GM21381 (cell line): ENCODE results near the gene MBP.
"Not testable (repeated sequence)": the region's sequence is repeated elsewhere in the genome, so short reads cannot be mapped to it uniquely, and the experiment has no call there.

Experiments used
- ATAC-seq: cut with Tn5 transposase; IDR thresholded peaks from one replicate; pipeline ENCODE4 v1.9.1; 2021; ENCODE audit warnings: mild to moderate bottlenecking, moderate library complexity; ENCODE audit not compliant: unreplicated experiment

Gene MBP

GRCh38 chr18:76979111-76979751 is 153.4 kb downstream of the MBP start:
- no peak for ATAC-seq

DNA sequence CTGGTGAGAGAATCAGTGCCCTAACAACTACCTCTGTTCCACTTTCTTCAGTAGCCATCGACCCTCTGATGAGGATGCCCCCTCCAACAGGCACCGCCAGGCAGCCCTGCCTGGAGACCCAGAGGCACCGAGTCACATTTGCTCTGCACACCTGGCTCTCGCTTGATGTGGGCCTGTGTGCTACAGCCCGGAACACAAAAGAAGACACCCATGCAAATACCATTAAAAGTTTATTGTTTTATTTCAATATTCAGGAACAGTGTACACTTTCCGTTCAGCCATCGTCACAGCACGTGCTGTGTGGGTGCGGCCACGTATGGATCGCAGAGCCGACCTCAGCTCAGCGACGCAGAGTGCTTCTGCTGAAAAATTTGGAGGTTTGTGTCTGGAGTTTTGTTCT is 154.0 kb downstream of the MBP start:
- no peak for ATAC-seq

GRCh38 chr18:76977684-76978232 is 154.8 kb downstream of the MBP start:
- ATAC-seq, result no peak

DNA sequence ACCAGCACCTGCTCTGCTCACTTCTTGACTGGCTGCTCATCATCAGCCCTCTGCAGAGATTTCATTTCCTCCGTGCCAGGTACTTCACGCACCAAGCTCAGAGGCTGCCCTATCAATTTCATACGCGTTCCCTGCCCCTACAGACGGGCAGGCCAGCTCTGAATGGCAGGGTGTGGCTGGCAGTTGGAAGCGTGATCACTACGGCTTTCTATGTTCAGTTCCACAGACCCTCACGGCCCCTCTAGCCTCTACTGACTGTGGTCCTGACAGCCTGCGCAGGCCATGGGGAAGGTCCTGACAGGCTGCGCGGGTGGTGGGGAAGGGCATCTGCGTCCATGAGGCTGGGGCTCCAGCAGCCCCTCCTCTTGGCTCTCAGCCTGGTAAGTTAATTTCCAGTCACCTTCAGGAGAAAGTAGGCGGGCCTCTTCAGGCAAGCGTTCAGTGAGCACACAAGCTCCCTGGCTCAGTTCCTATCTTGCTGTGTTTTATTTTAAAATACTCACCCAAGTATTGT is 155.4 kb downstream of the MBP start:
- no peak for ATAC-seq

DNA sequence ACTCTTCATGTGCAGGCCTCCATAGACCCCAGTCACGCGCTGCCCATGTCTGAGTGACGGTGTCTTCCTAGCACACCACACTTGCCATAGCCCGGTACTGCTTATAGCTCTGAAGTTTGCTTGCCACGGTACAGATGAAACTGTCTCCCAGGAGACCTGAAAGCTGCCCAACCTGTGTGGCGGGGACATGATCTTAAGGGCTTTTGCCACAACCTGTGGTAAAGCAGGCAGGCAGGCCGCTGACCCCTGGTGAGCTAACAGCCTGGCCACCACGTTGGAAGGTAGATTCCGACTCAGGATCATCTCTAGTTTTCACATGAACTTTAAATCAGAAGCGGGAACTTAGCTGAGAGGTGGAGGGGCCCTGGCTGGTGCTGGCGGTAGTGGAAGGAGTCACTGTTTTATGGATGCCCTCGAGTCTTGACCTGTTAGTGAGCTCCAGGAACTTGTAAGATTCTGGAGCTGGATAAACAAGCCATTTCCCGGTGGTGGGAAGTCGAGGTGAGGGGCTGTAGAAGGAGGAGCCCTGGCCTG is 156.9 kb downstream of the MBP start:
- ATAC-seq, result no peak

GRCh38 chr18:76974386-76974785 is 158.2 kb downstream of the MBP start:
- no peak for ATAC-seq

DNA sequence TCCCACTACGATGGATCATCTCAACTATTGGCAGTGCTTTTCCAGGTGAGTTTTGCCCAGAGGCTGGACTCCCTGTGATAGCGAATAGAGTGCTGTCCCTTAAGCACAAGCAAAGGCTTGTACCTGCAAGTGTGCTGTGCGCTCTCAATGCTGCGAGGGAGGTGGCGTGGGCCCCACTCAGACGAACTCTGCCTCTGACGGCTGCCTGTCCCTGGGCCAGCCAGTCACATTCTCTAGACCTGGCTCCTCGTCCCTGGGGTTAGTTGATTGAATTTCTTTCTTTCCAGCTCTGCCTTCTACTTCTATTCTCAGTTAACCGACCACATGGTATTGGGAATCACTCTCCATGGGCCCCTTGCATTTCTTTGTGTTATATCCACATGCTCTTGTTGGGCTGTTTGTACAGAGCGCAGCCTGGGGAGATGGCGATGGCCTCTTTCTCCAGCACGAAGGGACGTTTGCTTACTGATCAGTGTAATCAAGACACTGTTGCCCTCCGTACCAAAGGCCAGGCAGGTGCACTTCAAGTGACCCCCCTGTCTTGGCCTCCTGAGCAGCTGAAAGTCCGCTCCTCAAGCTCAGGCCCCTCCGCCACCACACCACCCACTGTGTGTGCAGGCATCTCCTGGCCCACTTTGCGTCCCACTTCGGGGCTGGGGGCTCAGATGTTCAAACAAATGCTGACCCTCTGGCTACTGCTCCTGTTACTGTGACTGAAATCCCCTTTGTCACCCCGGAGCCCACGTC is 158.9 kb downstream of the MBP start:
- no peak for ATAC-seq

DNA sequence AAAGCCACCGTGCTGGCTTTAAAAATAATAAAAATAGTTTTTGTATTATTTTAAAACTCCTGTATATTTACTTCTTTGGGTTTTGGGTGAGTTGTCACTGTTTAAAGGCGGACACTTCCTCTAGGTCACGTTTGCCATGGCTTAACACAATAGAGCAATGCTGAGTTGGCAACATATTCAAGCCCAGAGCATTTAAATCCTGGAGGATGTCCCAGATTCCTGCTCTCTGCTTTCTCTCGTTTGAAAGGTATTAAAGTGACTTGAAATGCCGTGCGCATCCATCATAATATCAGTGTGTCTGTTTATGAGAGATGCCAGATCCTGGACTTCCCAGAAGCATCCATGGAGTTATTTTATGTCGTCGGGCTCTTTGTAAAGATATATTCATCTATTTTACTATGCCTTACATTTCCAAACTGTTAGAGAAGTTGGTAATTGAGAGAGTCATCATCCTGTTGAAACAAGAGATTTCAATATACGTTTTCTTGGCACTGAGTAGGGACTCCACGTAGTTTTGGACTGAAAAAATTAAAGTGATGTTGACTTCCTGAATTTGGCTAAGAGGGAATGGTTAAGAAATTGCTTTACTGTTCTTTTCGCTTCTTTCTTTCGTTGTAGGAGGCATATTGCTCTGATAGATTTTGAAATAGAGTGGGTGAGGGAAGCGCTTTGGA is 159.6 kb downstream of the MBP start:
- no peak for ATAC-seq

DNA sequence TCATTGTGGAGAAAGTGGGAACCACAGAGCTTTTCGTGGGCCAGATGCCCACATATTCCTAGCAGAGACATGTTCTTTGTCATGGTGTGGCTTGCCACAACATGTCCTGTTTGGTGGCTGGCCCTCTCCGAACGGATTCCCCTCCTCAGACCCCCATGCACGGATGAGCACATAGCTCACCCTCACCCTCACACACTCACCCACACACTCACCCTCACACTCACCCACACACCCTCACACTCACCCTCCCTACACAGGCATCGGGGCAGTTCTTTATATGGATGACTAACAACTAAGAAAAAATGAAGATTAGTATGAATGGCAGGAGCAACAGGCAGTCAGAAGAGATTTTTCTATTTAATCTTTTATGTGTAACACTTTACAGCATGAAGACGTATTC is 160.3 kb downstream of the MBP start:
- no peak for ATAC-seq

- no peak for ATAC-seq
Observed at GRCh38 chr18:76970770-76971559, 161.6 kb downstream of the MBP start.

DNA sequence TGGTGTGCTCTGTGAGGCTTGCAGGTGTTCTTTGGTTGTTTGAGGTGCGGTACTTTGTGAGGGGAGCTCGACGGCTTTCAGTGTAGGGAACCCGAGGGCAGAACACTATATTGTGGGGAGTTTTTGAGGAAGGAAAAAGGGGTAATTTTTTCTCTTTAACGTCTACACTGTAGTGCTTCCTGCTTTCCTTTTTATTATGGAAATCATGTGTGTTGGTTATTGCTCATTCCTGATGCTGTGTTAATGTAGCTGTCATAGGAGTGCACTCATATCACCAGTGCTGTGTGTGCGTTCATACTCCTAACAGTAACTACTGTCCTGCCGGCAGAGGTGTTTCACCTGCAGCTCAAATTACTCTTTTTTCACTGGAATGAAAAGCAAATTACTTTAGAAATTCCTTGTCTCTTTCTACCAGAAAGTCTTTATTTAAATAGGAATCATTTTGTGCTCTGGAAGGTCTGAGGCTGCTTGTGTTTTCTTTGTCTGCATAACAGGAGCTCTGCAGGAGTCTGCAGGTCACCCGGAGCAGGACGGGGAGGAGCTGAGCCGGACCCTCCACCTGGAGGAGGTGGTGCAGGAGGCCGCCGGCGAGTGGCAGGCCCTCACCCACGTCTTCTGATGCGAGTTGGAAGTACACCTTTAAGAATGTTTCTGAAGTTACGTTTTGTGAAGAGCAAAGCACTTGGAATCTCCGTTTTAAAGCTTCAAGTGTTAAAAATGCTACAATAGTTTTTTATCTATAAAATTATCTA is 164.7 kb downstream of the MBP start:
- no peak for ATAC-seq

DNA sequence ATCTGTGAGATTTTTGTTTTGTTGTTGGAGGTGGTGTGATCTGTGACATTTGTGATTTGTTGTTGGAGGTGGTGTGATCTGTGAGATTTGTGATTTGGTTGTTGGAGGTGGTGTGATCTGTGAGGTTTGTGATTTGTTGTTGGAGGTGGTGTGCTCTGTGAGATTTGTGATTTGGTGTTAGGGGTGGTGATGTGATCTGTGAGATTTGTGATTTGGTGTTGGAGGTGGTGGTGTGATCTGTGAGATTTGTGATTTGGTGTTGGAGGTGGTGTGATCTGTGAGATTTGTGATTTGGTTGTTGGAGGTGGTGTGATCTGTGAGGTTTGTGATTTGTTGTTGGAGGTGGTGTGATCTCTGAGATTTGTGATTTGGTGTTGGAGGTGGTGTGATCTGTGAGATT is 165.3 kb downstream of the MBP start:
- not testable (repeated sequence) for ATAC-seq

- ATAC-seq, result peak; percentile 72
Observed at GRCh38 chr18:76965555-76966151, 166.9 kb downstream of the MBP start.

GRCh38 chr18:76963936-76964335 is 168.6 kb downstream of the MBP start:
- peak; percentile 54 for ATAC-seq

GRCh38 chr18:76962851-76963250 is 169.7 kb downstream of the MBP start:
- no peak for ATAC-seq

DNA sequence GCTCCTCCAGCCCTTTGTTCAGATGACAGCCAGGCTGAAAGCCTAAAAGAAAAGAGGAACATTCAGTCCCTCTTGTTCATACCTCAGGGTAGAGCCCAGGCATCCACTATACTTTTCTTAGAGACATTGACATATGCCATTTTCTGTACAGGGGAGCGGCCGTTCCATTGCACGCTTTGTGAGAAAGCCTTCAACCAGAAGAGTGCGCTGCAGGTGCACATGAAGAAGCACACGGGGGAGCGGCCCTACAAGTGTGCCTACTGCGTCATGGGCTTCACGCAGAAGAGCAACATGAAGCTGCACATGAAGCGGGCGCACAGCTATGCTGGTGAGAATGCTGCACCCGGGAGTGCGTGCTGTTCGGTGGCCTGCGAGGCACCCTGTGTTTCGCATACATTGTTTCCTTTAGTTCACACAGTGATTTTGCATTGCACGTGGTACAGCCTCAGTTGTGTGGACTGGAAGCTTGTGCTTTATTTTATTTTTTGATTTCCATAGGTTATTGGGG is 172.0 kb downstream of the MBP start:
- no peak for ATAC-seq

DNA sequence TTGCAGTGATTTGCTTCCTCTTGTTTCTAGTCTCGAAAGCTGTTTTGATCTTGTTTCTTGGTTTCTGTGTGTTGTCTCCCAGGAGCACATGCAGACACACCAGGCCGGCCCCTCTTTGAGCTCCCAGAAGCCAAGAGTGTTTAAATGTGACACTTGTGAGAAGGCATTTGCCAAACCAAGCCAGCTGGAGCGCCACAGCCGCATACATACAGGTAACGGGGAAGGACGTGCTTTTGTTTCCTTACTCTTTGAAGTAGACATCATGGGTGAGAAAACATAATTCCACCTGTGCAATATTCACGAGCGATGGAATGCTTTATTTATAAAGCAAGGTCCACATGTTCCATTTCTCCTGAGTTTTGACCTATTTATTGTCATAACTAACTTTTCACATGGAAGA is 173.0 kb downstream of the MBP start:
- no peak for ATAC-seq

DNA sequence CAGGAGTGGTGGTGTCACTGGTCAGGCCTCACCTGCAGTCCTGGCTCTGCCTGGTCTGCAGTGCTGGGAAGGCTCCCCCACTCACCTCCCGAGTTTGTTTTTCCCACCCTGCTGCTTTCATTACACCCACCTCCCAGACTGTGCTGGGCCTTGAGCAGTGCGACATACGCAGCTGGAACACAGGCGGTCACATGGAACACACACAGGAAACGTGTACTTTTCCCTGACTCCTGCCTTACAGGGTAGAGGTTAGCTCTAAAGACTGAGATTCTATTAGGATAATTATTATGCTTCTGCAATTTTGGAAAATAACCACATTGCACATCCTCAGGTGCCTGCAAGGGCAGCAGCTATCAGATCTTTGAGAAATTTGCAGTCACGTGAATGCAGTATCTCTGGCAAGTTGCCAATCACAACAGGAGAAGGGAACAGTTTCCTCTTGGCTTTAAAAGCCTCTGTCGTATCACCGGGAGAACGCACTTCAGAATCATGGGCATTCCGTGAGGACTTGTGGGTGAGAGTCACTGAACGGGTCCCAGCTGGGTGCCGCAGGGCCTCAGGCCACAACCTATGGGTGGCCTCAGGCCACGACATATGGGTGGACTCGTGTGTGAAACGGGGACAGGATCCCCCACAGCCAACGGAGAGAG is 173.8 kb downstream of the MBP start:
- ATAC-seq, result no peak
